Liver (tissue), 9 donors: ENCODE measurements around the gene LRPPRC. TPM values are rescaled to one million over a fixed set of nuclear protein-coding genes. Genes with fewer than 3 reads are reported as not detected.
A peak's percentile ranks its signal among the peaks of the same experiment; 100 is the strongest.

Experiments
- DNase-seq: peaks from one replicate; pipeline ENCODE4 v3.0.0-alpha.2; 2017; ENCODE audit warnings: low spot score
- H3K27ac ChIP-seq, 2 donors: one replicate each; pipeline ENCODE4 v1.7.0; 2013; ENCODE audit warnings: inconsistent platforms in 2 of 2, low read length in 2 of 2, control low read depth in 1 of 2, low read depth in 1 of 2, mild to moderate bottlenecking in 1 of 2
- H3K27me3 ChIP-seq, 4 donors: one replicate each; pipeline versions ENCODE4 v1.6.1 to v1.7.0; 2013; ENCODE audit warnings: low read length in 3 of 4, inconsistent platforms in 1 of 4, mild to moderate bottlenecking in 1 of 4, moderate library complexity in 1 of 4; ENCODE audit not compliant: control insufficient read depth in 4 of 4, insufficient read depth in 4 of 4
- H3K36me3 ChIP-seq, 4 donors: one replicate each; pipeline versions ENCODE4 v1.6.1 to v1.7.0; 2013; ENCODE audit warnings: low read length in 3 of 4, mild to moderate bottlenecking in 3 of 4, low read depth in 1 of 4, moderate library complexity in 1 of 4; ENCODE audit not compliant: control insufficient read depth in 4 of 4, insufficient read depth in 3 of 4
- H3K4me1 ChIP-seq, 4 donors: one replicate each; pipeline versions ENCODE4 v1.6.1 to v1.7.0; 2013; ENCODE audit warnings: low read length in 3 of 4, mild to moderate bottlenecking in 3 of 4, moderate library complexity in 1 of 4; ENCODE audit not compliant: control insufficient read depth in 4 of 4, insufficient read depth in 4 of 4
- H3K4me3 ChIP-seq, 3 donors: one replicate each; pipeline versions ENCODE4 v1.6.1 to v1.7.0; 2013; ENCODE audit warnings: low read length in 3 of 3, control low read depth in 1 of 3, low read depth in 1 of 3, mild to moderate bottlenecking in 1 of 3
- H3K9ac ChIP-seq, 2 donors: one replicate each; pipeline ENCODE4 v1.7.0; 2013; ENCODE audit warnings: low read length in 2 of 2, mild to moderate bottlenecking in 2 of 2, moderate library complexity in 2 of 2, control low read depth in 1 of 2, low read depth in 1 of 2
- H3K9me3 ChIP-seq, 4 donors: one replicate each; pipeline versions ENCODE4 v1.6.1 to v1.7.0; 2013; ENCODE audit warnings: low read length in 3 of 4; ENCODE audit not compliant: control insufficient read depth in 4 of 4
- ATF3 ChIP-seq: IDR thresholded peaks from 2 replicates; pipeline ENCODE4 v1.6.1; 2016; ENCODE audit warnings: antibody characterized with exemption
- CTCF ChIP-seq: fragments of 150-350 bp; IDR thresholded peaks from 2 replicates; pipeline ENCODE4 v1.5.1; 2017; ENCODE audit warnings: improper control_type of control experiment, low read depth, low read length; ENCODE audit not compliant: missing input control
- EGR1 ChIP-seq, 2 donors: IDR thresholded peaks; 2 replicates each; pipeline ENCODE4 v1.6.1; 2016 to 2018; ENCODE audit warnings: antibody characterized with exemption in 2 of 2, low read depth in 2 of 2
- FOXA1 ChIP-seq: IDR thresholded peaks from 2 replicates; pipeline ENCODE4 v1.6.1; 2016; ENCODE audit warnings: antibody characterized with exemption
- FOXA2 ChIP-seq: IDR thresholded peaks from 2 replicates; pipeline ENCODE4 v1.6.1; 2016; ENCODE audit warnings: antibody characterized with exemption
- GABPA ChIP-seq, 2 donors: IDR thresholded peaks in 1 of 2; conservative IDR thresholded peaks in 1 of 2; 2 replicates each; pipeline ENCODE4 v1.6.1; 2016; ENCODE audit warnings: antibody characterized with exemption in 2 of 2, mild to moderate bottlenecking in 1 of 2, moderate library complexity in 1 of 2
- HNF4A ChIP-seq, 2 donors: conservative IDR thresholded peaks; 2 replicates each; pipeline ENCODE4 v1.6.1; 2016; ENCODE audit warnings: antibody characterized with exemption in 2 of 2, mild to moderate bottlenecking in 2 of 2
- HNF4G ChIP-seq: IDR thresholded peaks from 2 replicates; pipeline ENCODE4 v1.6.1; 2016; ENCODE audit warnings: antibody characterized with exemption
- JUND ChIP-seq, 2 donors: IDR thresholded peaks; 2 replicates each; pipeline ENCODE4 v1.6.1; 2016; ENCODE audit warnings: antibody characterized with exemption in 2 of 2
- MAX ChIP-seq: IDR thresholded peaks from 2 replicates; pipeline ENCODE4 v1.6.1; 2016; ENCODE audit warnings: antibody characterized with exemption
- NR2F2 ChIP-seq: IDR thresholded peaks from 2 replicates; pipeline ENCODE4 v1.6.1; 2016; ENCODE audit warnings: antibody characterized with exemption
- RAD21 ChIP-seq, 2 donors: IDR thresholded peaks; 2 replicates each; pipeline ENCODE4 v1.6.1; 2016; ENCODE audit warnings: antibody characterized with exemption in 2 of 2, mild to moderate bottlenecking in 2 of 2
- REST ChIP-seq: IDR thresholded peaks from 2 replicates; pipeline ENCODE4 v1.6.1; 2016; ENCODE audit warnings: antibody characterized with exemption, mild to moderate bottlenecking
- RXRA ChIP-seq, 2 donors: IDR thresholded peaks; 2 replicates each; pipeline ENCODE4 v1.6.1; 2017 to 2018; ENCODE audit warnings: antibody characterized with exemption in 2 of 2, mild to moderate bottlenecking in 1 of 2
- SP1 ChIP-seq: IDR thresholded peaks from 2 replicates; pipeline ENCODE4 v1.6.1; 2018; ENCODE audit warnings: antibody characterized with exemption, mild to moderate bottlenecking
- TAF1 ChIP-seq: conservative IDR thresholded peaks from 2 replicates; pipeline ENCODE4 v1.6.1; 2016; ENCODE audit warnings: antibody characterized with exemption, mild to moderate bottlenecking
- YY1 ChIP-seq: IDR thresholded peaks from 2 replicates; pipeline ENCODE4 v1.6.1; 2016; ENCODE audit warnings: antibody characterized with exemption, mild to moderate bottlenecking
- ZBTB33 ChIP-seq: IDR thresholded peaks from 2 replicates; pipeline ENCODE4 v1.6.1; 2016; ENCODE audit warnings: antibody characterized with exemption
- WGBS: extraction: QIAGEN DNeasy Blood & Tissue Kit; methylation state at CpG from one replicate; pipeline ENCODE4 v1.1.7; 2013; 5-methylcytosine and 5-hydroxymethylcytosine counted together
- polyA plus RNA-seq, 2 donors: library from polyadenylated mRNA; stranded (reverse) in 1 of 2; unstranded in 1 of 2; fragments of 200-250 nt in 1 of 2; fragments of >200 nt in 1 of 2; fragmentation: Nextera tagmentation in 1 of 2; extraction: Ambion mirVana in 1 of 2; gene quantifications; one replicate each; pipeline versions ENCODE4 v1.2.1 to v1.2.3, GENCODE V29; 2013 to 2015
- total RNA-seq, 2 donors: library from RNA; depleted of rRNA; stranded (reverse); fragments of >200 nt; gene quantifications; one replicate each; pipeline ENCODE4 v1.2.3, GENCODE V29; 2014
- donor health status: healthy.
- donor health status: healthy.
- donor health status: healthy.
- donor health status: healthy.
- donor health status: healthy.

The LRPPRC gene
- total and polyA plus RNA-seq, 4 donors = 24.5 to 62.3 (median 34.4) TPM

GRCh38 chr2:44045061-44045460 lies 49.3 kb upstream of the LRPPRC start:
- DNase-seq = no peak
- Histone ChIP-seq H3K9me3 (no peaks in the 10 kb centered on the region), H3K27ac (no peak overlapping the region), H3K4me3 (no peak overlapping the region), H3K36me3 (no peaks in the 10 kb centered on the region), H3K27me3 (no peaks in the 10 kb centered on the region), H3K9ac (no peak overlapping the region), H3K4me1 (peaks cover 0 to 7% (median 2%) of the 10 kb centered on the region in 4 donors)
- 89% methylated on average over 3 of the region's 3 CpGs for WGBS
- no peak for TF ChIP-seq YY1
- TF ChIP-seq REST = no peak
- no peak for TF ChIP-seq SP1
- no peak for TF ChIP-seq RXRA (IDR thresholded peaks at IDR 0.05)
- no peak for TF ChIP-seq GABPA (IDR thresholded peaks at IDR 0.05 in 1 of 2, conservative IDR thresholded peaks at IDR 0.05 in 1 of 2)
- TF ChIP-seq FOXA2 = no peak
- no peak for TF ChIP-seq ATF3
- TF ChIP-seq CTCF = no peak
- no peak for TF ChIP-seq FOXA1
- TF ChIP-seq HNF4A (conservative IDR thresholded peaks at IDR 0.05) = no peak
- TF ChIP-seq ZBTB33 = no peak
- no peak for TF ChIP-seq HNF4G
- TF ChIP-seq EGR1 (IDR thresholded peaks at IDR 0.05; ENCODE audit: low read depth in 2 of 2) = no peak
- TF ChIP-seq JUND (IDR thresholded peaks at IDR 0.05) = no peak
- TF ChIP-seq TAF1 = no peak
- no peak for TF ChIP-seq MAX
- TF ChIP-seq NR2F2 = no peak

GRCh38 chr2:44044281-44044720 lies 48.5 kb upstream of the LRPPRC start:
- TF ChIP-seq MAX (no peak), RXRA (IDR thresholded peaks at IDR 0.05) (peak in 1 of 2 donors; percentile 34), ATF3 (no peak), EGR1 (IDR thresholded peaks at IDR 0.05; ENCODE audit: low read depth in 2 of 2) (no peak), CTCF (peak; percentile 92), NR2F2 (no peak), HNF4A (conservative IDR thresholded peaks at IDR 0.05) (peak; percentile 18 to 46), RAD21 (IDR thresholded peaks at IDR 0.05) (peak; percentile 95 to 98), YY1 (peak; percentile 86), SP1 (no peak)
- no peak overlapping the region for H3K9ac ChIP-seq
- H3K36me3 ChIP-seq = no peaks in the 10 kb centered on the region
- peaks cover 0 to 7% (median 2%) of the 10 kb centered on the region in 4 donors for H3K4me1 ChIP-seq
- H3K27ac ChIP-seq = no peak overlapping the region
- no peaks in the 10 kb centered on the region for H3K9me3 ChIP-seq
- H3K4me3 ChIP-seq = no peak overlapping the region
- peak; percentile 78 for DNase-seq
- 6% methylated on average over 10 of the region's 10 CpGs for WGBS
- H3K27me3 ChIP-seq = no peaks in the 10 kb centered on the region
